Activated naive CD4-positive, alpha-beta T cell treated with anti-CD3 and anti-CD28 coated beads for 36 hours (primary cell): ENCODE results near the gene RBM23. TPM values are rescaled to one million over a fixed set of nuclear protein-coding genes. Genes with fewer than 3 reads are reported as not detected.

ENCODE experiments used
- CTCF ChIA-PET: fragments of 350-600 bp; sonication (Branson Sonifier 250); formaldehyde crosslinking; loops from one replicate; lab custom pipeline; 2021; ENCODE audit warnings: antibody characterized with exemption; lab: Charles Lee
- DNase-seq: peaks from one replicate; pipeline ENCODE4 v3.0.0-alpha.2; 2020
- H3K27ac Mint-ChIP-seq: one replicate; pipeline ENCODE4 v1.8.0; 2021; ENCODE audit warnings: mild to moderate bottlenecking, mixed read lengths
- H3K27me3 Mint-ChIP-seq: one replicate; pipeline ENCODE4 v1.8.0; 2021; ENCODE audit warnings: low read depth, mixed read lengths
- H3K36me3 Mint-ChIP-seq: one replicate; pipeline ENCODE4 v1.8.0; 2021; ENCODE audit warnings: low read depth, mixed read lengths
- H3K4me1 Mint-ChIP-seq: one replicate; pipeline ENCODE4 v1.8.0; 2021; ENCODE audit warnings: low read depth, mixed read lengths
- H3K4me3 Mint-ChIP-seq: one replicate; pipeline ENCODE4 v1.8.0; 2021; ENCODE audit warnings: mild to moderate bottlenecking, moderate library complexity, mixed read lengths
- H3K9me3 Mint-ChIP-seq: one replicate; pipeline ENCODE4 v1.8.0; 2021; ENCODE audit warnings: mixed read lengths
- intact Hi-C: fragments of 100-400 bp; cut with micrococcal nuclease; formaldehyde crosslinking; loops from one replicate; pipeline ENCODE4 v1.15.1; 2023
- total RNA-seq, 2 experiments: library from RNA; stranded (reverse); gene quantifications; one replicate each; pipeline ENCODE4 v1.2.3, GENCODE V29; 2021

Gene RBM23
- total RNA-seq, 2 experiments from 2014 or later, result 53.5 to 61.2 TPM

GRCh38 chr14:22845821-22846625 lies 72.9 kb downstream of the RBM23 start:
- Mint-ChIP-seq H3K9me3 (no peaks in the 10 kb centered on the region), H3K36me3 (no peaks in the 10 kb centered on the region), H3K4me1 (no peaks in the 10 kb centered on the region), H3K27me3 (peaks cover 3% of the 10 kb centered on the region), H3K4me3 (no peak overlapping the region), H3K27ac (no peak overlapping the region)
- intact Hi-C loops, result no loop called here
- CTCF ChIA-PET, result interaction anchor here (10.1 to 15.0 kb wide), 2 partner anchors 9 to 24 kb away, joined by 105 to 212 read pairs; partner anchors contain the start of gene MMP14
- DNase-seq, result no peak

- CTCF ChIA-PET, result interaction anchor here (0.6 to 2.8 kb wide), 4 partner anchors 9 to 34 kb away, joined by 3 to 20 read pairs (median 4); no protein-coding TSS in a partner anchor
Measured at GRCh38 chr14:22845103-22845394, 73.9 kb downstream of the RBM23 start.

DNA sequence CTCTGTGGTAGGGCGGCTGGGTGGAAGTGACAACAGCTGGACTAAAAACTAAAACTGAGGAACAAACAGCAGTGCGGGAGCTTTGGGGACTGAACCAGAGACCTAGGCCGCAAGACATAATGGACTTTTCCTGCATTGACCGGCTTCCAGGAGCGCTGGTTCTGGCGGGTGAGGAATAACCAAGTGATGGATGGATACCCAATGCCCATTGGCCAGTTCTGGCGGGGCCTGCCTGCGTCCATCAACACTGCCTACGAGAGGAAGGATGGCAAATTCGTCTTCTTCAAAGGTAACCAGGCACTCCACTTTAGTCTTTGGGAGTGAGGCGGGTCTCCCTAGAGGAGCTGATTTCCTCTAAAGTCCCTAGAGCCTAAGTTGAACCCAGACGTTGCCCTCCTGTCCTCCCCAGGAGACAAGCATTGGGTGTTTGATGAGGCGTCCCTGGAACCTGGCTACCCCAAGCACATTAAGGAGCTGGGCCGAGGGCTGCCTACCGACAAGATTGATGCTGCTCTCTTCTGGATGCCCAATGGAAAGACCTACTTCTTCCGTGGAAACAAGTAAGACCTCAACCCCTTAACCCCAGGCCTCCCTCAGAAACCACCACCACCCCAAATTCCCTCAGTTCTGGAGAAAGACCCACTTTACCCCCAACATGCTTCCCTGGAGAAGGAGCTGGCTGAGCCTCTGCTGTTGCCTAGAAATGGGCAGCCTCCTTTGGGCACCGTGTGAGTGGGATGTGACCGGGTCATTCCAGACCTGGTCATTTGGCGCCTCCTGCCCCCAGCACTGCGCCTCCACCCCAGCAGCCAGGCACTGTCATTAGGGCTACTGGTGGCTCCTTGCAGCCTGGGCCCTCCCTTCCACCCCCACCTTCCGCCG lies 74.5 kb downstream of the RBM23 start:
- intact Hi-C loops, result no loop called here
- Mint-ChIP-seq H3K4me1 (no peaks in the 10 kb centered on the region), H3K9me3 (no peaks in the 10 kb centered on the region), H3K36me3 (no peaks in the 10 kb centered on the region), H3K27me3 (peaks cover 6% of the 10 kb centered on the region), H3K4me3 (no peak overlapping the region), H3K27ac (no peak overlapping the region)
- CTCF ChIA-PET, result interaction anchor here (0.6 to 2.8 kb wide), 4 partner anchors 9 to 33 kb away, joined by 3 to 20 read pairs (median 4); no protein-coding TSS in a partner anchor
- no peak for DNase-seq

More at GRCh38 chr14:22845103-22845394, 73.9 kb downstream of the RBM23 start:
- Mint-ChIP-seq H3K27ac (no peak overlapping the region), H3K4me1 (no peaks in the 10 kb centered on the region), H3K36me3 (no peaks in the 10 kb centered on the region), H3K27me3 (peaks cover 3% of the 10 kb centered on the region), H3K9me3 (no peaks in the 10 kb centered on the region), H3K4me3 (no peak overlapping the region)
- intact Hi-C loops, result no loop called here
- no peak for DNase-seq

Other genes with a start within 250 kb of the RBM23 start
- 100 to 1,000 TPM; 149 to 152 TPM for gene OXA1L, start 152.5 kb downstream of the RBM23 start, total RNA-seq
- gene SLC7A7, start 103.7 kb downstream of the RBM23 start, total RNA-seq, result 1 to 10 TPM in 1 of 2 experiments, under 1 TPM in 1; 0.40 to 1.1 TPM
- gene MRPL52, start 89.3 kb downstream of the RBM23 start, total RNA-seq, result 100 to 1,000 TPM; 170 TPM
- gene MMP14, start 82.6 kb downstream of the RBM23 start, total RNA-seq, result 1 to 10 TPM; 1.3 to 2.1 TPM
- gene LRP10, start 47.4 kb downstream of the RBM23 start, total RNA-seq, result 10 to 100 TPM; 71.9 to 75.2 TPM
- gene REM2, start 35.9 kb downstream of the RBM23 start, total RNA-seq, result under 1 TPM; 0.69 to 0.74 TPM
- 10 to 100 TPM; 81.0 to 92.8 TPM for gene PRMT5, start 10.2 kb upstream of the RBM23 start, total RNA-seq
- gene HAUS4, start 37.9 kb upstream of the RBM23 start, total RNA-seq, result 10 to 100 TPM; 97.1 to 97.3 TPM
- 1 to 10 TPM; 2.1 to 2.8 TPM for gene AJUBA, start 63.4 kb upstream of the RBM23 start, total RNA-seq
- 1 to 10 TPM; 8.3 to 9.3 TPM for gene C14orf93, start 91.0 kb upstream of the RBM23 start, total RNA-seq
- 100 to 1,000 TPM; 120 to 125 TPM for gene PSMB5, start 115.8 kb upstream of the RBM23 start, total RNA-seq
- not detected for gene PSMB11, start 123.1 kb upstream of the RBM23 start, total RNA-seq
- gene CDH24, start 138.4 kb upstream of the RBM23 start, total RNA-seq, result 1 to 10 TPM; 1.3 to 1.4 TPM
- gene ACIN1, start 176.0 kb upstream of the RBM23 start, total RNA-seq, result 100 to 1,000 TPM; 152 to 156 TPM
- gene C14orf119, start 176.4 kb upstream of the RBM23 start, total RNA-seq, result 10 to 100 TPM; 39.8 to 44.2 TPM
- gene CIROP, start 185.8 kb upstream of the RBM23 start, total RNA-seq, result not detected
- gene CEBPE, start 200.1 kb upstream of the RBM23 start, total RNA-seq, result under 1 TPM; 0.37 to 0.43 TPM